ENCODE data around the gene P4HTM.

DNA sequence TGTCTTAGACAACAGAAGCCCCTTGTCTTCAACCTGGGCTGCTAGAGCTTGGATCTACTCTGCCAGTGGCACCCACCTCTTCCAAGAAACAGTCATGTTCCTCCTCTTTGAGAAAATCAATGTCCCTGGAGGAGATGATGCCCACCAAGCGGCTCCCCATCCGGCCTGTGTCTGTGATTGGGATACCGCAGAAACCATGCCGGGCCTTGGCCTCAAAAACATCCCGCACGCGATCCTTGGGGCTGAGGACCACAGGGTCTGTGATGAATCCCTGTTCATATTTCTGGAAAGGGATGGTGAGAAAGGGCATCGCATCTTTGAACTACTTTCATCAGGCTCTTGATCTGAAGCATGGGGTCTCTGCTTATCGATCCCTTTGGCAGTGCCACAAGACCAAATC, 37.6 kb downstream of the P4HTM start:
- TF ChIP-seq POLR2A (IDR thresholded peaks at IDR 0.05; ENCODE audit: low read depth, low read length), result no peak
- TF ChIP-seq POU2F2 (IDR thresholded peaks at IDR 0.05; ENCODE audit: low read depth, low read length), result no peak

Measured in GM12891 (cell line).